HL-60 (cell line): ENCODE measurements around the gene RASAL2.

ENCODE experiments used
- GABPA ChIP-seq: IDR thresholded peaks from 2 replicates; pipeline ENCODE4 v1.6.1; 2012; ENCODE audit warnings: low read depth
- POLR2AphosphoS5 ChIP-seq: IDR thresholded peaks from 2 replicates; pipeline ENCODE4 v1.6.1; 2012; ENCODE audit warnings: low read depth
- REST ChIP-seq: IDR thresholded peaks from 2 replicates; pipeline ENCODE4 v1.6.1; 2012; ENCODE audit warnings: low read depth; ENCODE audit not compliant: insufficient replicate concordance
- TF ChIP-seq, protein P1 (sequence below): IDR thresholded peaks from one replicate; pipeline ENCODE4 v1.5.1; 2011; ENCODE audit warnings: low read length, control low read depth, inconsistent platforms; ENCODE audit not compliant: insufficient read depth

- TF ChIP-seq REST (no peak), GABPA (no peak), POLR2AphosphoS5 (no peak)
- TF ChIP-seq, protein P1, sequence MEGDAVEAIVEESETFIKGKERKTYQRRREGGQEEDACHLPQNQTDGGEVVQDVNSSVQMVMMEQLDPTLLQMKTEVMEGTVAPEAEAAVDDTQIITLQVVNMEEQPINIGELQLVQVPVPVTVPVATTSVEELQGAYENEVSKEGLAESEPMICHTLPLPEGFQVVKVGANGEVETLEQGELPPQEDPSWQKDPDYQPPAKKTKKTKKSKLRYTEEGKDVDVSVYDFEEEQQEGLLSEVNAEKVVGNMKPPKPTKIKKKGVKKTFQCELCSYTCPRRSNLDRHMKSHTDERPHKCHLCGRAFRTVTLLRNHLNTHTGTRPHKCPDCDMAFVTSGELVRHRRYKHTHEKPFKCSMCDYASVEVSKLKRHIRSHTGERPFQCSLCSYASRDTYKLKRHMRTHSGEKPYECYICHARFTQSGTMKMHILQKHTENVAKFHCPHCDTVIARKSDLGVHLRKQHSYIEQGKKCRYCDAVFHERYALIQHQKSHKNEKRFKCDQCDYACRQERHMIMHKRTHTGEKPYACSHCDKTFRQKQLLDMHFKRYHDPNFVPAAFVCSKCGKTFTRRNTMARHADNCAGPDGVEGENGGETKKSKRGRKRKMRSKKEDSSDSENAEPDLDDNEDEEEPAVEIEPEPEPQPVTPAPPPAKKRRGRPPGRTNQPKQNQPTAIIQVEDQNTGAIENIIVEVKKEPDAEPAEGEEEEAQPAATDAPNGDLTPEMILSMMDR: peak; percentile 25
These were observed 250.7 kb downstream of the RASAL2 start for GRCh38 chr1:178344513-178345091.
